Calu3 (cell line): ENCODE data around the gene ZNF609. TPM values are rescaled to one million over a fixed set of nuclear protein-coding genes. Genes with fewer than 3 reads are reported as not detected.

Source experiments
- BruUV-seq: library from RNA; stranded (reverse); fragments of 400-500 nt; replicated peaks from 2 replicates; lab custom pipeline; 2021; lab: Mats Ljungman, UMichigan
- CTCF ChIA-PET: fragments of 300-600 bp; sonication (Branson Sonifier 250); formaldehyde crosslinking; loops from one replicate; lab custom pipeline; 2022; ENCODE audit warnings: antibody characterized with exemption; lab: Charles Lee
- DNase-seq: peaks from one replicate; pipeline ENCODE4 v3.0.0; 2022
- H3K27ac Mint-ChIP-seq: one replicate; pipeline ENCODE4 v1.8.0; 2022; ENCODE audit warnings: mixed read lengths; ENCODE audit not compliant: unreplicated experiment
- H3K27me3 Mint-ChIP-seq: one replicate; pipeline ENCODE4 v1.8.0; 2022; ENCODE audit warnings: mixed read lengths; ENCODE audit not compliant: unreplicated experiment
- H3K36me3 Mint-ChIP-seq: one replicate; pipeline ENCODE4 v1.8.0; 2022; ENCODE audit warnings: mild to moderate bottlenecking, moderate library complexity, mixed read lengths; ENCODE audit not compliant: insufficient read depth, unreplicated experiment
- H3K4me1 Mint-ChIP-seq: one replicate; pipeline ENCODE4 v1.8.0; 2022; ENCODE audit warnings: mild to moderate bottlenecking, low read depth, mixed read lengths; ENCODE audit not compliant: unreplicated experiment
- H3K4me3 Mint-ChIP-seq: one replicate; pipeline ENCODE4 v1.8.0; 2022; ENCODE audit warnings: mild to moderate bottlenecking, low read depth, moderate library complexity, mixed read lengths; ENCODE audit not compliant: unreplicated experiment
- H3K9me3 Mint-ChIP-seq: one replicate; pipeline ENCODE4 v1.8.0; 2022; ENCODE audit warnings: low read depth, mixed read lengths; ENCODE audit not compliant: unreplicated experiment
- CTCF ChIP-seq: fragments of 200-600 bp; IDR thresholded peaks from one replicate; pipeline ENCODE4 v1.8.0; 2022; ENCODE audit warnings: antibody characterized with exemption; ENCODE audit not compliant: unreplicated experiment
- intact Hi-C: fragments of 100-400 bp; cut with micrococcal nuclease; formaldehyde crosslinking; loops from one replicate; pipeline ENCODE4 v1.10.0; 2022; ENCODE audit not compliant: unreplicated experiment
- total RNA-seq: library from RNA; stranded (reverse); gene quantifications from 2 replicates; pipeline ENCODE4 v1.2.3, GENCODE V29; 2022

ZNF609 gene
- total RNA-seq, 1 experiment from 2014 or later: 50.6 TPM

- CTCF ChIA-PET: no interaction called here
- DNase-seq: peak; percentile 99
- peak overlapping the region; percentile 59 for H3K27ac Mint-ChIP-seq
- H3K4me1 Mint-ChIP-seq: peaks cover 39% of the 10 kb centered on the region
- H3K27me3 Mint-ChIP-seq: no peaks in the 10 kb centered on the region
- no peak for TF ChIP-seq CTCF
- H3K9me3 Mint-ChIP-seq: no peaks in the 10 kb centered on the region
- peaks cover 32% of the 10 kb centered on the region for H3K36me3 Mint-ChIP-seq
- peak overlapping the region; percentile 69 for H3K4me3 Mint-ChIP-seq
- intact Hi-C loops: no loop called here
- BruUV-seq: no TSS peak
Measured at GRCh38 chr15:64702816-64703631, 242.6 kb downstream of the ZNF609 start.

GRCh38 chr15:64703632-64703959 is 243.2 kb downstream of the ZNF609 start:
- Mint-ChIP-seq H3K27ac (peak overlapping the region; percentile 59), H3K4me1 (peaks cover 34% of the 10 kb centered on the region), H3K4me3 (peak overlapping the region; percentile 69), H3K9me3 (no peaks in the 10 kb centered on the region), H3K36me3 (peaks cover 32% of the 10 kb centered on the region), H3K27me3 (no peaks in the 10 kb centered on the region)
- no TSS peak for BruUV-seq
- intact Hi-C loops: no loop called here
- TF ChIP-seq CTCF: no peak
- no peak for DNase-seq
- CTCF ChIA-PET: no interaction called here

- H3K36me3 Mint-ChIP-seq: peaks cover 32% of the 10 kb centered on the region
- no TSS peak for BruUV-seq
- CTCF ChIA-PET: interaction anchor here (0.5 to 1.2 kb wide), 2 partner anchors 13 to 23 kb away, joined by 3 to 4 read pairs; no protein-coding TSS in a partner anchor
- intact Hi-C loops: no loop called here
- DNase-seq: no peak
- H3K4me3 Mint-ChIP-seq: no peak overlapping the region
- H3K27me3 Mint-ChIP-seq: no peaks in the 10 kb centered on the region
- H3K9me3 Mint-ChIP-seq: no peaks in the 10 kb centered on the region
- no peak for TF ChIP-seq CTCF
- peaks cover 24% of the 10 kb centered on the region for H3K4me1 Mint-ChIP-seq
- H3K27ac Mint-ChIP-seq: no peak overlapping the region
Measured at GRCh38 chr15:64705006-64705405, 244.6 kb downstream of the ZNF609 start.

GRCh38 chr15:64706011-64706911 is 245.9 kb downstream of the ZNF609 start:
- CTCF ChIA-PET: no interaction called here
- H3K4me3 Mint-ChIP-seq: no peak overlapping the region
- intact Hi-C loops: no loop called here
- BruUV-seq: no TSS peak
- no peaks in the 10 kb centered on the region for H3K9me3 Mint-ChIP-seq
- peaks cover 11% of the 10 kb centered on the region for H3K4me1 Mint-ChIP-seq
- no peaks in the 10 kb centered on the region for H3K27me3 Mint-ChIP-seq
- no peak for TF ChIP-seq CTCF
- H3K27ac Mint-ChIP-seq: no peak overlapping the region
- H3K36me3 Mint-ChIP-seq: peaks cover 25% of the 10 kb centered on the region
- DNase-seq: no peak
